Activated naive CD4-positive, alpha-beta T cell treated with anti-CD3 and anti-CD28 coated beads, Interleukin-2, amount 50 U/mL, for 24 hours (primary cell): ENCODE measurements around the gene MBD5.

Experiments
- H3K27ac Mint-ChIP-seq: one replicate; pipeline ENCODE4 v1.8.0; 2021; ENCODE audit warnings: mild to moderate bottlenecking, mixed read lengths
- H3K27me3 Mint-ChIP-seq: one replicate; pipeline ENCODE4 v1.8.0; 2021; ENCODE audit warnings: mixed read lengths
- H3K36me3 Mint-ChIP-seq: one replicate; pipeline ENCODE4 v1.8.0; 2021; ENCODE audit warnings: mixed read lengths
- H3K4me1 Mint-ChIP-seq: one replicate; pipeline ENCODE4 v1.8.0; 2021; ENCODE audit warnings: mixed read lengths
- H3K4me3 Mint-ChIP-seq: one replicate; pipeline ENCODE4 v1.8.0; 2021; ENCODE audit warnings: mild to moderate bottlenecking, mixed read lengths
- H3K9me3 Mint-ChIP-seq: one replicate; pipeline ENCODE4 v1.8.0; 2021; ENCODE audit warnings: mixed read lengths

Gene MBD5

GRCh38 chr2:148459377-148459778, 438.5 kb downstream of the MBD5 start:
- Mint-ChIP-seq H3K4me1 (no peaks in the 10 kb centered on the region), H3K27ac (no peak overlapping the region), H3K27me3 (no peaks in the 10 kb centered on the region), H3K36me3 (peaks cover 10% of the 10 kb centered on the region), H3K4me3 (no peak overlapping the region), H3K9me3 (no peaks in the 10 kb centered on the region)

GRCh38 chr2:148461876-148462275, 441.0 kb downstream of the MBD5 start:
- Mint-ChIP-seq H3K27me3 (no peaks in the 10 kb centered on the region), H3K27ac (no peak overlapping the region), H3K9me3 (no peaks in the 10 kb centered on the region), H3K4me1 (no peaks in the 10 kb centered on the region), H3K36me3 (peaks cover 15% of the 10 kb centered on the region), H3K4me3 (no peak overlapping the region)

- Mint-ChIP-seq H3K9me3 (no peaks in the 10 kb centered on the region), H3K36me3 (no peaks in the 10 kb centered on the region), H3K27me3 (no peaks in the 10 kb centered on the region), H3K4me3 (no peak overlapping the region), H3K27ac (no peak overlapping the region), H3K4me1 (peaks cover 6% of the 10 kb centered on the region)
Measured at GRCh38 chr2:148475626-148476025, 454.7 kb downstream of the MBD5 start.

GRCh38 chr2:148479398-148479797, 458.5 kb downstream of the MBD5 start:
- Mint-ChIP-seq H3K36me3 (peaks cover 7% of the 10 kb centered on the region), H3K9me3 (no peaks in the 10 kb centered on the region), H3K27ac (no peak overlapping the region), H3K4me3 (no peak overlapping the region), H3K27me3 (no peaks in the 10 kb centered on the region), H3K4me1 (peaks cover 6% of the 10 kb centered on the region)

- peaks cover 6% of the 10 kb centered on the region for H3K4me1 Mint-ChIP-seq
- no peak overlapping the region for H3K27ac Mint-ChIP-seq
- H3K9me3 Mint-ChIP-seq: no peaks in the 10 kb centered on the region
- no peak overlapping the region for H3K4me3 Mint-ChIP-seq
- peaks cover 15% of the 10 kb centered on the region for H3K36me3 Mint-ChIP-seq
- no peaks in the 10 kb centered on the region for H3K27me3 Mint-ChIP-seq
Measured at GRCh38 chr2:148483665-148484064, 462.8 kb downstream of the MBD5 start.

GRCh38 chr2:148484066-148484465, 463.2 kb downstream of the MBD5 start:
- Mint-ChIP-seq H3K9me3 (no peaks in the 10 kb centered on the region), H3K4me3 (no peak overlapping the region)

GRCh38 chr2:148486655-148487054, 465.8 kb downstream of the MBD5 start:
- H3K27me3 Mint-ChIP-seq: no peaks in the 10 kb centered on the region
- no peaks in the 10 kb centered on the region for H3K4me1 Mint-ChIP-seq
- H3K9me3 Mint-ChIP-seq: no peaks in the 10 kb centered on the region
- no peak overlapping the region for H3K4me3 Mint-ChIP-seq
- no peak overlapping the region for H3K27ac Mint-ChIP-seq
- peaks cover 26% of the 10 kb centered on the region for H3K36me3 Mint-ChIP-seq

More at GRCh38 chr2:148484066-148484465, 463.2 kb downstream of the MBD5 start:
- Mint-ChIP-seq H3K36me3 (peaks cover 15% of the 10 kb centered on the region), H3K4me1 (peaks cover 6% of the 10 kb centered on the region), H3K27ac (no peak overlapping the region), H3K27me3 (no peaks in the 10 kb centered on the region)

GRCh38 chr2:148487439-148487838, 466.5 kb downstream of the MBD5 start:
- Mint-ChIP-seq H3K9me3 (no peaks in the 10 kb centered on the region), H3K4me1 (no peaks in the 10 kb centered on the region), H3K36me3 (peaks cover 26% of the 10 kb centered on the region), H3K27ac (no peak overlapping the region), H3K4me3 (no peak overlapping the region), H3K27me3 (no peaks in the 10 kb centered on the region)

GRCh38 chr2:148490840-148491439, 470.0 kb downstream of the MBD5 start:
- Mint-ChIP-seq H3K4me1 (peaks cover 7% of the 10 kb centered on the region), H3K27ac (no peak overlapping the region), H3K4me3 (no peak overlapping the region), H3K27me3 (no peaks in the 10 kb centered on the region), H3K9me3 (no peaks in the 10 kb centered on the region), H3K36me3 (peaks cover 22% of the 10 kb centered on the region)

- H3K27me3 Mint-ChIP-seq: no peaks in the 10 kb centered on the region
- H3K4me3 Mint-ChIP-seq: no peak overlapping the region
- H3K9me3 Mint-ChIP-seq: no peaks in the 10 kb centered on the region
- peaks cover 12% of the 10 kb centered on the region for H3K4me1 Mint-ChIP-seq
- peaks cover 14% of the 10 kb centered on the region for H3K36me3 Mint-ChIP-seq
- no peak overlapping the region for H3K27ac Mint-ChIP-seq
Measured at GRCh38 chr2:148493822-148494563, 473.1 kb downstream of the MBD5 start.

GRCh38 chr2:148495586-148495985, 474.7 kb downstream of the MBD5 start:
- Mint-ChIP-seq H3K36me3 (peaks cover 3% of the 10 kb centered on the region), H3K4me3 (no peak overlapping the region), H3K4me1 (peaks cover 12% of the 10 kb centered on the region), H3K9me3 (no peaks in the 10 kb centered on the region), H3K27ac (no peak overlapping the region), H3K27me3 (no peaks in the 10 kb centered on the region)

GRCh38 chr2:148501545-148501944, 480.7 kb downstream of the MBD5 start:
- Mint-ChIP-seq H3K4me3 (no peak overlapping the region), H3K27me3 (no peaks in the 10 kb centered on the region), H3K4me1 (no peaks in the 10 kb centered on the region), H3K27ac (no peak overlapping the region), H3K36me3 (peaks cover 1% of the 10 kb centered on the region), H3K9me3 (no peaks in the 10 kb centered on the region)

- H3K27me3 Mint-ChIP-seq: no peaks in the 10 kb centered on the region
- no peak overlapping the region for H3K4me3 Mint-ChIP-seq
- no peaks in the 10 kb centered on the region for H3K9me3 Mint-ChIP-seq
- H3K4me1 Mint-ChIP-seq: no peaks in the 10 kb centered on the region
- peaks cover 1% of the 10 kb centered on the region for H3K36me3 Mint-ChIP-seq
- no peak overlapping the region for H3K27ac Mint-ChIP-seq
Measured at GRCh38 chr2:148503516-148503915, 482.6 kb downstream of the MBD5 start.

GRCh38 chr2:148507970-148508369, 487.1 kb downstream of the MBD5 start:
- no peaks in the 10 kb centered on the region for H3K9me3 Mint-ChIP-seq
- no peaks in the 10 kb centered on the region for H3K36me3 Mint-ChIP-seq
- H3K27ac Mint-ChIP-seq: no peak overlapping the region
- H3K4me1 Mint-ChIP-seq: peaks cover 23% of the 10 kb centered on the region
- H3K4me3 Mint-ChIP-seq: no peak overlapping the region
- no peaks in the 10 kb centered on the region for H3K27me3 Mint-ChIP-seq

GRCh38 chr2:148508878-148509287, 488.0 kb downstream of the MBD5 start:
- H3K27me3 Mint-ChIP-seq: no peaks in the 10 kb centered on the region
- H3K4me1 Mint-ChIP-seq: peaks cover 23% of the 10 kb centered on the region
- H3K9me3 Mint-ChIP-seq: no peaks in the 10 kb centered on the region
- no peaks in the 10 kb centered on the region for H3K36me3 Mint-ChIP-seq
- peak overlapping the region; percentile 72 for H3K4me3 Mint-ChIP-seq
- H3K27ac Mint-ChIP-seq: peak overlapping the region; percentile 39

- Mint-ChIP-seq H3K4me1 (peaks cover 23% of the 10 kb centered on the region), H3K9me3 (no peaks in the 10 kb centered on the region), H3K4me3 (peak overlapping the region; percentile 72), H3K27me3 (no peaks in the 10 kb centered on the region), H3K36me3 (peaks cover 2% of the 10 kb centered on the region), H3K27ac (peak overlapping the region; percentile 39)
Measured at GRCh38 chr2:148509288-148509902, 488.5 kb downstream of the MBD5 start.
